Camera-type eye (tissue), 1 donor: ENCODE measurements around the gene TENM3. TPM values are rescaled to one million over a fixed set of nuclear protein-coding genes. Genes with fewer than 3 reads are reported as not detected.

ENCODE experiments used
- total RNA-seq: library from RNA; depleted of rRNA; stranded (reverse); fragments of >200 nt; gene quantifications from one replicate; pipeline ENCODE4 v1.2.3, GENCODE V29; 2014

Gene TENM3
- total RNA-seq, result 88.6 TPM

DNA sequence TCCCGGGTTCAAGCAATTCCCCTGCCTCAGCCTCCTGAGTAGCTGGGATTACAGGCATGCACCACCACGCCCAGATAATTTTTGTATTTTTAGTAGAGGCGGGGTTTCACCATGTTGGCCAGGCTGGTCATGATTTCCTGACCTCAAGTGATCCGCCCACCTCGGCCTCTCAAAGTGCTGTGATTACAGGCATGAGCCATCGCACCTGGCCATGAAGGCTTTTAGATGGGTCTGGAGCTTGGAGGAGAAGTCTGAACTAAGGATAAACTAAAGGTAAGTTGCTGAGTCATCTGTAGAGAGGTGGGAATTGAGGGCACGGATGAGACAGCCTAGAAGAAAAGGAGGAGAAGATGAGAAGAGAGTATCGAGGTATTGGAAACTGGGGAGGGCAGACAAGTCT is at the start of gene TENM3:
Gene TENM3, plus strand, starts transcription at position 199 of the 400 bp plus-strand sequence. CDS start 80,619 bp downstream, outside the sequence.

